HT1080 (cell line): ENCODE results near the gene SYTL2. TPM values are rescaled to one million over a fixed set of nuclear protein-coding genes. Genes with fewer than 3 reads are reported as not detected.
"Not testable (repeated sequence)": the region's sequence is repeated elsewhere in the genome, so short reads cannot be mapped to it uniquely, and the experiment has no call there.

Experiments used
- DNase-seq: peaks from one replicate; pipeline ENCODE4 v3.0.0-alpha.2; 2015; ENCODE audit warnings: low read depth
- total RNA-seq: library from RNA; depleted of rRNA; stranded (reverse); fragments of >200 nt; shearing (Covaris generic); gene quantifications from 2 replicates; pipeline ENCODE4 v1.2.3, GENCODE V29; 2014; rRNA removed

The SYTL2 gene
- total RNA-seq, 1 experiment from 2014 or later = 19.6 TPM

GRCh38 chr11:85654343-85654742, 156.6 kb downstream of the SYTL2 start:
- not testable (repeated sequence) for DNase-seq

DNA sequence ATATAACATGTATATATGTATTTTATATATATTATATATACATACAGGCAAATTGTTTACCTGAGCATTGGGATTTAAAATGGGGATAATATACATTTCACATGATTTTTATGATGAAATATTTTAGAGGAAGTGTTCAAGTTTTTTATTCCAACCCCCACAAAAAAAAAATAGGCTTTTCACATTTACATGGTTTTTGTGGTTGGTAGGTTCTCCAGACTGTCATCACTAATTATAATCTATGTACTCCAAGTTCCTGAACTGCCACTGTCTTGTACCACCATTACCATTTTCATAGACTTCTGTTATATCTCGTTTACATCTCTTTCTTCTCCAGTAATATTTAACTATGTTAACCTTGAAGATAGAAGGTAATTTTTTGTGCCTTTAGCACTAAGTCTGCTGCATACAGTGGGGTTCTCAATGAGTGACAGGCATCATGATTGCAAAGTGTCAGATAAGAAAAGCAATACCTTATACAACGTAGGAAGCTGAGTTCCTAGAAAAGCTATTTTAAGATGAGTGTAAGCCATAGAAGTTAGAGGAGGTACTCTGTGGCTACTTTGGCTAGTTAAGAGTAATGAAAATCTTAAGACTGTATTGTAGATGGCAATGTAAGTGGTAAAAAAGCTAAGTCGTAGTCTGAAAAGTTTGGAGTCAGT, 158.0 kb downstream of the SYTL2 start:
- DNase-seq = no peak

GRCh38 chr11:85651118-85651517, 159.8 kb downstream of the SYTL2 start:
- DNase-seq = no peak

DNA sequence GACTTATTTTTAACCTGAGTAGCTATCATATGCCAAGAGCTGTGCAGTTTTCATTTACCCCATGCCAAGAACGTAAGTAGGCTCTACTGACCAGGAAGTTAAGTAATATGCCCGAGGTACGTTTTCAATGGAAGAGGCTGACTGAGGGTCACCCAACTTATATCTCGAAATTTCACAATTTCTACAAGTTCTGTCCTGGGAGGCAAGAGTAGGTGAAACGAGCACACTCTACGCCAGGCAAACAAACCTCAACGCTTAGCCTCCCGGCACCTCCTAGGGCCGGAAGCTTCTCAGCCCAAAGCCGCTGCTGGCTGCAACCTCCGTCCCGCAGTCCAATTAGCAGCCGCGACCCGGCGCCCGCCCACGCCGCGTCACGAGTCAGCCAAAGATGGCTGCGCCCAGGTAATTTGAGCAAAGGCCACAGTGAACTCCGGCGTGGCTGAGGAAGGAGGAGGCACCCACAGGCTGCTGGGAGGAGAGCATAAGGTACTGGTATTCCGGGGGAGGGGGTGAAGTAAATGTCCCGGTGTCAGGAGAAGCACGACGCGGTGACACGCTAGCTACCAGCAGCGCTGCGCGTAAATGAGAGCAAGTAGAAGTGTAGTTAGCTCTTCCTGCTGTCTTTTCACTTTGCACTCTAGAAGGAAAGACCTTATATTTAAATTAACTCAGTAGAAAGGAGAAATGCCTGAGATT, 163.2 kb downstream of the SYTL2 start, which contains the start of gene TMEM126A:
Gene TMEM126A (plus strand): TSS at position 364 of the 696 bp plus-strand sequence. CDS start 2,289 bp downstream, outside the sequence.
- peak; percentile 86 for DNase-seq

- no peak for DNase-seq
Measured at GRCh38 chr11:85647078-85647477, 163.9 kb downstream of the SYTL2 start.

Other genes with a start within 250 kb of the SYTL2 start
- gene DLG2, start 183.8 kb downstream of the SYTL2 start, total RNA-seq = 0.23 and 0.34 TPM in 2 replicates
- gene TMEM126B, start 182.5 kb downstream of the SYTL2 start, total RNA-seq = 88.7 and 93.6 TPM in 2 replicates
- gene TMEM126A, start 163.2 kb downstream of the SYTL2 start, total RNA-seq = 38.9 and 39.4 TPM in 2 replicates
- 23.7 and 24.0 TPM in 2 replicates for gene CREBZF, start 146.0 kb downstream of the SYTL2 start, total RNA-seq
- 0.16 TPM in 1 of 2 replicates, not detected in the other for gene CCDC89, start 124.9 kb downstream of the SYTL2 start, total RNA-seq
- gene CCDC83, start 44.2 kb upstream of the SYTL2 start, total RNA-seq = not detected in 2 replicates